HCT116 (cell line): ENCODE results near the gene ZNF580.

Experiments
- CTCF ChIP-seq, 3 experiments: fragments of 200-600 bp in 1 of 3; sonication (generic) in 1 of 3; IDR thresholded peaks in 2 of 3; conservative IDR thresholded peaks in 1 of 3; 2 replicates each; pipeline ENCODE4 v1.5.1; 2012 to 2017; ENCODE audit warnings: low read depth in 2 of 3, low read length in 2 of 3, antibody characterized with exemption in 1 of 3, borderline replicate concordance in 1 of 3, control low read depth in 1 of 3, mild to moderate bottlenecking in 1 of 3, mixed read lengths in 1 of 3, mixed run types in 1 of 3, moderate library complexity in 1 of 3; ENCODE audit not compliant: insufficient read depth in 1 of 3
- JUND ChIP-seq: IDR thresholded peaks from 2 replicates; pipeline ENCODE4 v1.6.1; 2012
- POLR2A ChIP-seq: IDR thresholded peaks from 2 replicates; pipeline ENCODE4 v1.7.0; 2011; ENCODE audit warnings: borderline replicate concordance; ENCODE audit not compliant: insufficient read depth, insufficient read length; ENCODE audit errors: extremely low read depth
- RAD21 ChIP-seq: IDR thresholded peaks from 2 replicates; pipeline ENCODE4 v1.6.1; 2012; ENCODE audit warnings: low read depth, mild to moderate bottlenecking
- REST ChIP-seq: IDR thresholded peaks from 2 replicates; pipeline ENCODE4 v1.6.1; 2012; ENCODE audit warnings: low read depth
- ZBTB33 ChIP-seq: IDR thresholded peaks from 2 replicates; pipeline ENCODE4 v1.6.1; 2011; ENCODE audit warnings: mild to moderate bottlenecking, low read length, moderate library complexity; ENCODE audit not compliant: insufficient replicate concordance; ENCODE audit errors: extremely low read depth

GRCh38 chr19:55667511-55667910 is 26.7 kb downstream of the ZNF580 start:
- TF ChIP-seq CTCF (IDR thresholded peaks at IDR 0.05 in 2 of 3, conservative IDR thresholded peaks at IDR 0.05 in 1 of 3; ENCODE audit: borderline replicate concordance in 1 of 3, insufficient read depth in 1 of 3, low read depth in 2 of 3, low read length in 2 of 3): no peak
- TF ChIP-seq JUND: no peak
- TF ChIP-seq RAD21: no peak
- TF ChIP-seq REST: no peak
- no peak for TF ChIP-seq ZBTB33
- no peak for TF ChIP-seq POLR2A
